CD4-positive, alpha-beta T cell (primary cell): ENCODE results near the gene ME1. TPM values are rescaled to one million over a fixed set of nuclear protein-coding genes. Genes with fewer than 3 reads are reported as not detected.
"Not testable (repeated sequence)": the region's sequence is repeated elsewhere in the genome, so short reads cannot be mapped to it uniquely, and the experiment has no call there.

ENCODE experiments used
- ATAC-seq: fragments of 200-7000 bp; cut with Tn5 transposase; one replicate; pipeline ENCODE4 v1.10.0; 2022; ENCODE audit warnings: mild to moderate bottlenecking; ENCODE audit not compliant: poor library complexity
- CTCF ChIA-PET: fragments of 350-600 bp; sonication (Branson Sonifier 250); formaldehyde crosslinking; loops from one replicate; lab custom pipeline; 2021; ENCODE audit warnings: antibody characterized with exemption, inconsistent platforms; lab: Charles Lee
- POLR2A ChIA-PET: fragments of 350-600 bp; sonication (Branson Sonifier 250); formaldehyde crosslinking; loops from one replicate; lab custom pipeline; 2021; ENCODE audit warnings: antibody characterized with exemption, inconsistent platforms; lab: Charles Lee
- DNase-seq, 14 experiments: peaks; one replicate each; pipeline ENCODE4 v3.0.0-alpha.2; 2013 to 2020; ENCODE audit warnings: mixed read lengths in 2 of 14
- H3K27ac ChIP-seq, 2 donors: one replicate each; pipeline versions ENCODE4 v1.5.1 to v1.7.0; 2013; ENCODE audit warnings: low read length in 2 of 2, low read depth in 1 of 2, mild to moderate bottlenecking in 1 of 2
- H3K27me3 ChIP-seq, 2 experiments: 1 replicate in 1 of 2; 2 replicates in 1 of 2; pipeline versions ENCODE4 v1.6.1 to v1.7.0; 2013; ENCODE audit warnings: low read length in 2 of 2, control low read depth in 1 of 2, mild to moderate bottlenecking in 1 of 2, moderate library complexity in 1 of 2; ENCODE audit not compliant: insufficient read depth in 2 of 2, control insufficient read depth in 1 of 2
- H3K36me3 ChIP-seq: one replicate; pipeline ENCODE4 v1.6.1; 2013; ENCODE audit warnings: low read length, control low read depth; ENCODE audit not compliant: insufficient read depth
- H3K4me1 ChIP-seq: one replicate; pipeline ENCODE4 v1.6.1; 2013; ENCODE audit warnings: low read length, control low read depth; ENCODE audit not compliant: insufficient read depth
- H3K4me3 ChIP-seq: one replicate; pipeline ENCODE4 v1.5.1; 2013; ENCODE audit warnings: mild to moderate bottlenecking, low read length, moderate library complexity
- H3K9me3 ChIP-seq, 2 experiments: 1 replicate in 1 of 2; 2 replicates in 1 of 2; pipeline versions ENCODE4 v1.6.1 to v1.7.0; 2013; ENCODE audit warnings: low read length in 2 of 2, mild to moderate bottlenecking in 2 of 2, control low read depth in 1 of 2, moderate library complexity in 1 of 2; ENCODE audit not compliant: control insufficient read depth in 1 of 2, insufficient read depth in 1 of 2
- H3K27ac Mint-ChIP-seq: one replicate; pipeline ENCODE4 v1.8.0; 2020; ENCODE audit warnings: mixed read lengths
- H3K27me3 Mint-ChIP-seq: one replicate; pipeline ENCODE4 v1.8.0; 2021; ENCODE audit warnings: mixed read lengths
- H3K36me3 Mint-ChIP-seq: one replicate; pipeline ENCODE4 v1.8.0; 2021; ENCODE audit warnings: low read depth, mixed read lengths
- H3K4me1 Mint-ChIP-seq: one replicate; pipeline ENCODE4 v1.8.0; 2021; ENCODE audit warnings: low read depth, mixed read lengths
- H3K4me3 Mint-ChIP-seq: one replicate; pipeline ENCODE4 v1.8.0; 2020; ENCODE audit warnings: mild to moderate bottlenecking, mixed read lengths
- H3K9me3 Mint-ChIP-seq: one replicate; pipeline ENCODE4 v1.8.0; 2020; ENCODE audit warnings: mixed read lengths
- CTCF ChIP-seq: fragments of 200-600 bp; IDR thresholded peaks from one replicate; pipeline ENCODE4 v1.8.0; 2022; ENCODE audit warnings: antibody characterized with exemption, mild to moderate bottlenecking
- intact Hi-C, 2 experiments: fragments of 100-400 bp; cut with DNase I in 1 of 2; cut with micrococcal nuclease in 1 of 2; formaldehyde crosslinking; loops; one replicate each; pipeline versions ENCODE4 v1.15.1 to v1.9.0; 2023 to 2025; cut with DNase I, micrococcal nuclease
- total RNA-seq, 174 experiments: library from RNA in 2 of 174; stranded (reverse) in 2 of 174; gene quantifications; one replicate each; pipeline ENCODE4 v1.2.3 and lab custom pipeline; 2021 to 2026

Gene ME1
- total RNA-seq, 2 experiments from 2014 or later = not detected

DNA sequence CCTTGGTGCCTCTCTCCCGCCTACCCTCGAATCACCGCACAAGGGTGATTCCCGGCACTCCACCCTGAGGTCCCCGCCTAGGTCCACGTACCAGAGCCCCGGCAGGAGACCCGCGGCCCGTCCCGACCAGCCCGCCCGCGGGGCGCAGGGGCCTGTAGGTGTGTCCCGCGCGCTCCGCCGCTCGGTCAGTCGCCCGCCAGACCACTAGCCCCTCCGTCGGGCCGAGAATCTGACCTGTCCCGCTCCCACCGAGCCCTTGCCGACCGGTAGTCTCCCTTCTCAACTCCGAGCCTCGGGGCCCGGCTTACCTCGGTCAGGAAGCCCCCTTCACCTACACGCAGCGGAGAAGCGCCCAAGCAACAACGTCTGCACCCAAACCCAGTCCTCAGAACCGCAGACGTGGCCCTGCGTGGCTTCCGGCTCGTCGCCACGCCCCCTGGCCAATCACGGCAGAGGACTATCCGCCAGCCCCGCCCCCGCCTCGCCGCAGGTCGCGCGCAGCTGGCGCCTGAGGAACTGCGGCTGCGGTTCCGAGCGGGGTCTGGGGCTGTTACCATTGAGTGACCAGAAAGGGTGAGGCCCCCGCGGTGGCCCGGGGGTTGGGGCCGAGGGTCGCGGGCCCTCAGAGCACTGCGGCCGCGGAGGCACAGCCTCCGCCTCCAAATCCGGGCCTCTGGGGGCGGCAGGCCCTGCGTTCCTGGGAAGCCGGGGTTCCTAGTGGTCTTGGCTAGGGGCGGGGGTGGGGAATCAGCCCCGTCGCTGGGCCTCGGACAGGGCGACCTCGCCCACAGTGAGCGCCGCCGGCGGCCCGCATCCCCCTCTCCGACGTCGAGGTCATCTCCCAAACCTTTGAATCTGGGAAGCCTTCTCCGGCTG, 237.7 kb downstream of the ME1 start, which contains the start of the genes PGM3 and RWDD2A:
Gene PGM3 (minus strand): TSS at position 395 of the 876 bp plus-strand sequence. CDS start 2,253 bp downstream, outside the sequence.
Gene RWDD2A (plus strand): TSS at position 487 of the 876 bp plus-strand sequence. CDS start 1,095 bp downstream, outside the sequence.
- peak within 1 kb of the TSS; percentile 97 for H3K4me3 Mint-ChIP-seq
- peaks cover 17% of the 10 kb centered on the region for H3K4me1 ChIP-seq
- H3K27ac ChIP-seq = peak within 1 kb of the TSS in 1 of 2 donors; percentile 70
- H3K27me3 Mint-ChIP-seq = no peaks in the 10 kb centered on the region
- no peaks in the 10 kb centered on the region for H3K9me3 ChIP-seq
- intact Hi-C loops = loop anchor here (2.0 to 10.0 kb wide), 4 partner anchors 126 to 1032 kb away; partner anchors contain the start of genes CEP162 (in 2 of the 2), CYB5R4 (in 1 of the 2), DOP1A (in 1 of the 2) and IBTK (in 1 of the 2)
- ChIA-PET POLR2A (interaction anchor here (1.0 to 2.0 kb wide), 5 partner anchors 9 to 127 kb away, joined by 3 to 6 read pairs (median 5); partner anchors contain the start of genes DOP1A and UBE3D), CTCF (interaction anchor here (0.6 to 1.3 kb wide), 3 partner anchors 22 to 127 kb away, joined by 3 to 4 read pairs (median 3); no protein-coding TSS in a partner anchor)
- no peak for TF ChIP-seq CTCF
- peaks cover 54% of the 10 kb centered on the region for H3K4me1 Mint-ChIP-seq
- peaks cover 42% of the 10 kb centered on the region for H3K36me3 Mint-ChIP-seq
- DNase-seq = peak; percentile 81 to 96 (median 89)
- ATAC-seq = peak; percentile 97
- H3K36me3 ChIP-seq = peaks cover 8% of the 10 kb centered on the region
- H3K4me3 ChIP-seq = peak within 1 kb of the TSS; percentile 88
- H3K27me3 ChIP-seq = no peaks in the 10 kb centered on the region
- no peaks in the 10 kb centered on the region for H3K9me3 Mint-ChIP-seq
- H3K27ac Mint-ChIP-seq = peak within 1 kb of the TSS; percentile 94

DNA sequence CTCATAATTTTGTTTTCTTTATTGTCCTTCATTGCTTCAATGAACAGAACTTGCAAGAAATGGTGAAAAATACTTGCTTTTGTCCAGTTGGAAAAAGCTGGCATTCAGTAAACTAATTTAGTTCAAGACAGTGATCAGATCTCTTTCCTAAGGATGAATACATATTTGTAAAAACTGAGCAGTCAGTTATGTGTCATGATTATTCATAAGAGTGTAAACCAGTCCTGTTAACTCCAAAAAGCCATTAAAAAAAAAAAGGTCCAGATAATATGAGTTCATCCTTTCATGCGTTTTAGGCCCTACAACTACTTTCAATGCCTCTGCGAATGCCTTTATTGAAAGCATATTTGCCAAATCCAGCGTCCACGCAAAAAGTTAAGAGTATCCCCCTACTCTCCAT, 238.4 kb downstream of the ME1 start:
- Histone ChIP-seq H3K27ac (peak overlapping the region in 1 of 2 donors; percentile 70), H3K4me3 (peak overlapping the region; percentile 88), H3K36me3 (peaks cover 11% of the 10 kb centered on the region), H3K9me3 (no peaks in the 10 kb centered on the region), H3K4me1 (peaks cover 17% of the 10 kb centered on the region), H3K27me3 (no peaks in the 10 kb centered on the region)
- intact Hi-C loops = loop anchor here (2.0 to 10.0 kb wide), 4 partner anchors 126 to 1032 kb away; partner anchors contain the start of genes CEP162 (in 2 of the 2), CYB5R4 (in 1 of the 2), DOP1A (in 1 of the 2) and IBTK (in 1 of the 2)
- POLR2A ChIA-PET = interaction anchor here (1.0 to 2.0 kb wide), 3 partner anchors 9 to 127 kb away, joined by 3 to 6 read pairs (median 3); partner anchors contain the start of gene UBE3D
- no peak for DNase-seq
- H3K4me3 Mint-ChIP-seq = peak overlapping the region; percentile 97
- H3K4me1 Mint-ChIP-seq = peaks cover 54% of the 10 kb centered on the region
- peak overlapping the region; percentile 94 for H3K27ac Mint-ChIP-seq
- no peak for ATAC-seq
- peaks cover 47% of the 10 kb centered on the region for H3K36me3 Mint-ChIP-seq
- H3K27me3 Mint-ChIP-seq = no peaks in the 10 kb centered on the region
- CTCF ChIA-PET = interaction anchor here (0.7 to 1.2 kb wide), 2 partner anchors 126 to 667 kb away, joined by 3 to 4 read pairs; no protein-coding TSS in a partner anchor
- no peaks in the 10 kb centered on the region for H3K9me3 Mint-ChIP-seq
- TF ChIP-seq CTCF = no peak

GRCh38 chr6:83191974-83192373, 238.9 kb downstream of the ME1 start:
- H3K27me3 Mint-ChIP-seq, H3K9me3 Mint-ChIP-seq, H3K27me3 ChIP-seq, H3K9me3 ChIP-seq, ATAC-seq, H3K27ac ChIP-seq, DNase-seq: not testable (repeated sequence)
- Mint-ChIP-seq H3K4me3 (peak overlapping the region; percentile 97), H3K36me3 (peaks cover 48% of the 10 kb centered on the region), H3K4me1 (peaks cover 54% of the 10 kb centered on the region), H3K27ac (peak overlapping the region; percentile 94)
- Histone ChIP-seq H3K4me3 (peak overlapping the region; percentile 88), H3K36me3 (peaks cover 11% of the 10 kb centered on the region), H3K4me1 (peaks cover 17% of the 10 kb centered on the region)
- ChIA-PET POLR2A (interaction anchor here (1.0 to 1.6 kb wide), 2 partner anchors 9 to 23 kb away, joined by 3 read pairs; no protein-coding TSS in a partner anchor), CTCF (interaction anchor here (0.7 kb wide), 1 partner anchor 668 kb away, joined by 3 read pairs; no protein-coding TSS in a partner anchor)
- intact Hi-C loops = loop anchor here (2.0 to 10.0 kb wide), 4 partner anchors 125 to 1033 kb away; partner anchors contain the start of genes CEP162 (in 2 of the 2), CYB5R4 (in 1 of the 2), DOP1A (in 1 of the 2) and IBTK (in 1 of the 2)
